Renal cortical epithelial cell (primary cell): ENCODE data around the gene SSBP3. TPM values are rescaled to one million over a fixed set of nuclear protein-coding genes. Genes with fewer than 3 reads are reported as not detected.
"Not testable (repeated sequence)": the region's sequence is repeated elsewhere in the genome, so short reads cannot be mapped to it uniquely, and the experiment has no call there.

Experiments used
- DNase-seq: peaks from one replicate; pipeline ENCODE4 v3.0.0-alpha.2; 2011; ENCODE audit warnings: low read depth
- total RNA-seq: library from RNA; depleted of rRNA; stranded (reverse); fragments of >200 nt; gene quantifications from 2 replicates; pipeline ENCODE4 v1.2.3, GENCODE V29; 2014

Gene SSBP3
- 2.8 and 9.0 TPM in 2 replicates for total RNA-seq

GRCh38 chr1:54406339-54407153 lies at the start of gene SSBP3:
Gene SSBP3, minus strand, starts transcription at chr1:54406394.
- peak; percentile 74 for DNase-seq

- DNase-seq: peak; percentile 21
Measured at GRCh38 chr1:54453509-54453908, 47.3 kb upstream of the SSBP3 start.

GRCh38 chr1:54453022-54453421 lies 46.8 kb upstream of the SSBP3 start:
- no peak for DNase-seq

- DNase-seq: not testable (repeated sequence)
Measured at GRCh38 chr1:54449431-54449830, 43.2 kb upstream of the SSBP3 start.

GRCh38 chr1:54448801-54449200 lies 42.6 kb upstream of the SSBP3 start:
- not testable (repeated sequence) for DNase-seq

GRCh38 chr1:54447081-54447480 lies 40.9 kb upstream of the SSBP3 start:
- not testable (repeated sequence) for DNase-seq

GRCh38 chr1:54442185-54442584 lies 36.0 kb upstream of the SSBP3 start:
- DNase-seq: no peak

- DNase-seq: peak; percentile 26
Measured at GRCh38 chr1:54439550-54440223, 33.5 kb upstream of the SSBP3 start.

- no peak for DNase-seq
Measured at GRCh38 chr1:54437783-54438182, 31.6 kb upstream of the SSBP3 start.

GRCh38 chr1:54436826-54437225 lies 30.6 kb upstream of the SSBP3 start:
- no peak for DNase-seq

- no peak for DNase-seq
Measured at GRCh38 chr1:54429838-54430237, 23.6 kb upstream of the SSBP3 start.

GRCh38 chr1:54428837-54429518 lies 22.8 kb upstream of the SSBP3 start:
- DNase-seq: no peak

- DNase-seq: no peak
Measured at GRCh38 chr1:54425152-54425584, 19.0 kb upstream of the SSBP3 start.

GRCh38 chr1:54424398-54424797 lies 18.2 kb upstream of the SSBP3 start:
- no peak for DNase-seq

- peak; percentile 81 for DNase-seq
Measured at GRCh38 chr1:54421101-54421504, 14.9 kb upstream of the SSBP3 start.

GRCh38 chr1:54418598-54418997 lies 12.4 kb upstream of the SSBP3 start:
- DNase-seq: not testable (repeated sequence)

GRCh38 chr1:54417123-54417522 lies 10.9 kb upstream of the SSBP3 start:
- no peak for DNase-seq

- no peak for DNase-seq
Measured at GRCh38 chr1:54416435-54416834, 10.2 kb upstream of the SSBP3 start.

- no peak for DNase-seq
Measured at GRCh38 chr1:54415991-54416390, 9.8 kb upstream of the SSBP3 start.

GRCh38 chr1:54415533-54415932 lies 9.3 kb upstream of the SSBP3 start:
- no peak for DNase-seq

- no peak for DNase-seq
Measured at GRCh38 chr1:54413732-54414131, 7.5 kb upstream of the SSBP3 start.

- no peak for DNase-seq
Measured at GRCh38 chr1:54413295-54413694, 7.1 kb upstream of the SSBP3 start.

GRCh38 chr1:54410359-54410758 lies 4.2 kb upstream of the SSBP3 start:
- DNase-seq: no peak
